IPS-NIHi11 (cell line): ENCODE data around the gene B2M.
"Not testable (repeated sequence)": the region's sequence is repeated elsewhere in the genome, so short reads cannot be mapped to it uniquely, and the experiment has no call there.

Experiments used
- DNase-seq: peaks from one replicate; pipeline ENCODE4 v3.0.0; 2012; ENCODE audit warnings: mixed read lengths, low spot score

B2M gene

GRCh38 chr15:44726136-44726535 is 14.8 kb downstream of the B2M start:
- DNase-seq, result no peak

GRCh38 chr15:44726568-44727484 is 15.5 kb downstream of the B2M start:
- no peak for DNase-seq

- DNase-seq, result no peak
These were observed 16.3 kb downstream of the B2M start for GRCh38 chr15:44727485-44728231.

GRCh38 chr15:44728232-44728575 is 16.9 kb downstream of the B2M start:
- DNase-seq, result not testable (repeated sequence)

- DNase-seq, result peak; percentile 90
These were observed 17.5 kb downstream of the B2M start for GRCh38 chr15:44728576-44729407.

GRCh38 chr15:44729408-44730127 is 18.3 kb downstream of the B2M start:
- peak; percentile 23 for DNase-seq

GRCh38 chr15:44734839-44735481 is 23.6 kb downstream of the B2M start:
- DNase-seq, result no peak

GRCh38 chr15:44735482-44736180 is 24.3 kb downstream of the B2M start:
- DNase-seq, result no peak

GRCh38 chr15:44736181-44736765 is 25.0 kb downstream of the B2M start, which contains the start of gene TRIM69:
Gene TRIM69, plus strand, starts transcription at chr15:44736528. Its CDS starts 177 bp downstream, at chr15:44736705.
- no peak for DNase-seq

- peak; percentile 29 for DNase-seq
These were observed 27.1 kb downstream of the B2M start for GRCh38 chr15:44738340-44738984.

GRCh38 chr15:44739222-44739847 is 28.0 kb downstream of the B2M start:
- DNase-seq, result not testable (repeated sequence)

GRCh38 chr15:44743454-44743853 is 32.1 kb downstream of the B2M start:
- not testable (repeated sequence) for DNase-seq

- DNase-seq, result no peak
These were observed 42.0 kb downstream of the B2M start for GRCh38 chr15:44753345-44753744.

GRCh38 chr15:44763187-44763586 is 51.9 kb downstream of the B2M start:
- DNase-seq, result no peak

GRCh38 chr15:44763848-44764247 is 52.5 kb downstream of the B2M start:
- DNase-seq, result no peak

- DNase-seq, result no peak
These were observed 53.7 kb downstream of the B2M start for GRCh38 chr15:44765036-44765435.
